ENCODE measurements around the gene MYOCOS. TPM values are rescaled to one million over a fixed set of nuclear protein-coding genes. Genes with fewer than 3 reads are reported as not detected.

MYOCOS gene
- total and polyA plus RNA-seq, 10 donors = not detected

DNA sequence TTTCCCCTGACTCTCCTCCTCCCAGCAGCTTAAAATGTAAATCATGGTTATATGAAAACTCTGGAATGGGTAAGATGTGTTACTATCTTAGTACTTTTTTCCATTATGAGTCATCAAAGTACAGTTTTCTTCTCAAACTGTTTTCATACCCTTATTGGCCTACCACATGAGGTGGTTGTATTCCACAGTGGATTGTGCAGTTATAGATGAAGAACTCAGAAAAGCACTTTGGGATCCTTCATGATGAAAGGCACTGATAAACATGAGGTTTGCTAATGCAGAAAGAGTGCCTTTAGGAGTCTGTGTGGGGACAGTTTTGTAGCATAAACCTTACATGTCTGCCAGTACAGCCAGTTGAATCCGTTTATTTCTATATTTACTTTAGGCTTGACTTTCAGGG lies 32.0 kb upstream of the MYOCOS start:
- 90 to 100% (median 92%) methylated on average over 1 of the region's 1 CpG for WGBS, 5 donors

DNA sequence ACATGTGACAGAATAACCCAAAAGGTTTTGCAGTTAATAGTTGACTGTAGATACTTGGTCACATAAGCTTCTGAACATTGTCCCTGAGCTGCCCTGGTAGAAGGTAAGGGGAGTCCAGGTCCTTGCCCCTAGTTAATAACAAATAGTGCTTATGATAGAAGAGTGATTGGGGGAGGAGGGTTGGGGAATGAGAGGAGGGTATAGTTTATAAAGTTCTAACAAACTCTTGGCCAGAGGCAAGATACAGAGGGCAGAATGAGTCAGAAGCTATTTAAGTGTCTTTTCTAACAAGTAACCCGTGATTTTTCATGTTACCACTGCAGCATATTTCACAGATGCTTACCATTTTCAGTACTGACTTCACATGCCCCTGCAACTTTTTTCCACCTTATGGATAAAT lies 26.7 kb upstream of the MYOCOS start:
- H3K27me3 ChIP-seq (replicated peaks in 1 of 7) = no peaks in the 10 kb centered on the region
- no peak for DNase-seq
- H3K36me3 ChIP-seq = peaks cover 0 to 53% (median 35%) of the 10 kb centered on the region in 6 donors
- no peaks in the 10 kb centered on the region for H3K9me3 ChIP-seq
- TF ChIP-seq POLR2A (IDR thresholded peaks at IDR 0.05) (no peak), POLR2AphosphoS5 (IDR thresholded peaks at IDR 0.05) (no peak)
- TF ChIP-seq, protein P1, sequence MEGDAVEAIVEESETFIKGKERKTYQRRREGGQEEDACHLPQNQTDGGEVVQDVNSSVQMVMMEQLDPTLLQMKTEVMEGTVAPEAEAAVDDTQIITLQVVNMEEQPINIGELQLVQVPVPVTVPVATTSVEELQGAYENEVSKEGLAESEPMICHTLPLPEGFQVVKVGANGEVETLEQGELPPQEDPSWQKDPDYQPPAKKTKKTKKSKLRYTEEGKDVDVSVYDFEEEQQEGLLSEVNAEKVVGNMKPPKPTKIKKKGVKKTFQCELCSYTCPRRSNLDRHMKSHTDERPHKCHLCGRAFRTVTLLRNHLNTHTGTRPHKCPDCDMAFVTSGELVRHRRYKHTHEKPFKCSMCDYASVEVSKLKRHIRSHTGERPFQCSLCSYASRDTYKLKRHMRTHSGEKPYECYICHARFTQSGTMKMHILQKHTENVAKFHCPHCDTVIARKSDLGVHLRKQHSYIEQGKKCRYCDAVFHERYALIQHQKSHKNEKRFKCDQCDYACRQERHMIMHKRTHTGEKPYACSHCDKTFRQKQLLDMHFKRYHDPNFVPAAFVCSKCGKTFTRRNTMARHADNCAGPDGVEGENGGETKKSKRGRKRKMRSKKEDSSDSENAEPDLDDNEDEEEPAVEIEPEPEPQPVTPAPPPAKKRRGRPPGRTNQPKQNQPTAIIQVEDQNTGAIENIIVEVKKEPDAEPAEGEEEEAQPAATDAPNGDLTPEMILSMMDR (IDR thresholded peaks at IDR 0.05 in 8 of 11, conservative IDR thresholded peaks at IDR 0.05 in 3 of 11) = no peak
- intact Hi-C loops (cut with DNase I; ENCODE audit: low total_unique reads) = no loop called here
- peaks cover 0 to 8% (median 0%) of the 10 kb centered on the region in 6 donors for H3K4me1 ChIP-seq
- H3K4me3 ChIP-seq = no peak overlapping the region
- WGBS, 5 donors = 86 to 100% (median 93%) methylated on average over 1 of the region's 1 CpG
- no peak overlapping the region for H3K27ac ChIP-seq

More for the DNA sequence above, 32.0 kb upstream of the MYOCOS start:
- Histone ChIP-seq H3K4me3 (no peak overlapping the region), H3K27me3 (replicated peaks in 1 of 7) (no peaks in the 10 kb centered on the region), H3K27ac (no peak overlapping the region), H3K9me3 (no peaks in the 10 kb centered on the region), H3K36me3 (peaks cover 2 to 100% (median 85%) of the 10 kb centered on the region in 6 donors), H3K4me1 (no peaks in the 10 kb centered on the region)
- no peak for TF ChIP-seq POLR2A (IDR thresholded peaks at IDR 0.05)
- TF ChIP-seq POLR2AphosphoS5 (IDR thresholded peaks at IDR 0.05) = no peak
- TF ChIP-seq, protein P1 (IDR thresholded peaks at IDR 0.05 in 8 of 11, conservative IDR thresholded peaks at IDR 0.05 in 3 of 11) = no peak
- intact Hi-C loops (cut with DNase I; ENCODE audit: low total_unique reads) = no loop called here
- DNase-seq = no peak

DNA sequence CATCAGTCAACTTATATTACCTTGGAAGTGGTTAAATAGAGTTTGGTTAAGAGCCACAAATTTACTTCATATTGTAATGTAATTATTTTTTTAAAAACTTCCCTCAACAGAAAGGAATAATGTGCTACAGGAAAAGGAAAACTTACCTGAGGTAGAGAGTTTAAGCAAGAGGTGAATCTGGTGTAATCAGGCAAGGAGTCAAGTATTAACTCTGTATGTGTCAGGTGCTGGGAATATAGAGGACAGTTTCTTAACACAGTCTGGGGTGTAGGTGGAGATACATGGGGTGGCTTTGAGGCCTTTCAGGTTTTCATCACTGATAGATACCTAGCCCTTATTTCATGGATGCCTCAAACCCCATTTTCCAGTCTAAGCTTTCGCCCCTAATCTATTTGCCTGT lies 25.9 kb upstream of the MYOCOS start:
- Histone ChIP-seq H3K9me3 (no peaks in the 10 kb centered on the region), H3K27ac (peak overlapping the region in 1 of 8 donors; percentile 17), H3K4me3 (no peak overlapping the region), H3K27me3 (replicated peaks in 1 of 7) (no peaks in the 10 kb centered on the region), H3K36me3 (peaks cover 0 to 45% (median 27%) of the 10 kb centered on the region in 6 donors), H3K4me1 (peaks cover 0 to 8% (median 0%) of the 10 kb centered on the region in 6 donors)
- WGBS, 5 donors = 93 to 100% (median 96%) methylated on average over 1 of the region's 1 CpG
- intact Hi-C loops (cut with DNase I; ENCODE audit: low total_unique reads) = no loop called here
- no peak for DNase-seq
- TF ChIP-seq POLR2AphosphoS5 (IDR thresholded peaks at IDR 0.05) (no peak), POLR2A (IDR thresholded peaks at IDR 0.05) (no peak)
- TF ChIP-seq, protein P1 (IDR thresholded peaks at IDR 0.05 in 8 of 11, conservative IDR thresholded peaks at IDR 0.05 in 3 of 11) = no peak

DNA sequence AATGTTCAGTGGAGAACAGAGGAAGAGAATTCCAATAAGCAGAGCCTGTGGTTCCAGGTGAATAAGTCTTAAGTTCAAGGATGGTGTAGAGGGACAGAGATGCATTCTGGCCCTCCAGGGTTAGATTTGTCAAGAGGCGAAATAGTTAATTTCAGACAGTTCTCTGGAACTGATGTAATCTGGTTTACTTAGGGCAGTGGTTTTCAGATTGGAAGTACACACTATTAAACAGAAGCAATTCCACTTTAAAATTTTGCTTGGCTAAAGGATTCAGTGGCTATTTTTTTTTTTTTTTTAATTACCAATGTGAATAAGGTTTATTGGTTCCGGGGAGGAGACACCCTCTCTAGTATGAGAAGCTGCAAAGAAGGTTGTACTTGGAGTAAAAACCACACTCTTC lies 25.3 kb upstream of the MYOCOS start:
- H3K9me3 ChIP-seq = no peaks in the 10 kb centered on the region
- no peak overlapping the region for H3K4me3 ChIP-seq
- TF ChIP-seq POLR2A (IDR thresholded peaks at IDR 0.05) (no peak), POLR2AphosphoS5 (IDR thresholded peaks at IDR 0.05) (no peak)
- TF ChIP-seq, protein P1 (IDR thresholded peaks at IDR 0.05 in 8 of 11, conservative IDR thresholded peaks at IDR 0.05 in 3 of 11) = no peak
- H3K4me1 ChIP-seq = peaks cover 0 to 8% (median 0%) of the 10 kb centered on the region in 6 donors
- H3K27me3 ChIP-seq (replicated peaks in 1 of 7) = no peaks in the 10 kb centered on the region
- H3K27ac ChIP-seq = peak overlapping the region in 4 of 8 donors; percentile 8 to 45 (median 13)
- H3K36me3 ChIP-seq = peaks cover 0 to 39% (median 21%) of the 10 kb centered on the region in 6 donors
- intact Hi-C loops (cut with DNase I; ENCODE audit: low total_unique reads) = no loop called here
- WGBS, 5 donors = 79 to 93% (median 91%) methylated on average over 2 of the region's 2 CpGs
- DNase-seq = no peak

Measured in spleen (tissue), 11 donors.